ENCODE data around the gene HMGB1.

HMGB1 gene

DNA sequence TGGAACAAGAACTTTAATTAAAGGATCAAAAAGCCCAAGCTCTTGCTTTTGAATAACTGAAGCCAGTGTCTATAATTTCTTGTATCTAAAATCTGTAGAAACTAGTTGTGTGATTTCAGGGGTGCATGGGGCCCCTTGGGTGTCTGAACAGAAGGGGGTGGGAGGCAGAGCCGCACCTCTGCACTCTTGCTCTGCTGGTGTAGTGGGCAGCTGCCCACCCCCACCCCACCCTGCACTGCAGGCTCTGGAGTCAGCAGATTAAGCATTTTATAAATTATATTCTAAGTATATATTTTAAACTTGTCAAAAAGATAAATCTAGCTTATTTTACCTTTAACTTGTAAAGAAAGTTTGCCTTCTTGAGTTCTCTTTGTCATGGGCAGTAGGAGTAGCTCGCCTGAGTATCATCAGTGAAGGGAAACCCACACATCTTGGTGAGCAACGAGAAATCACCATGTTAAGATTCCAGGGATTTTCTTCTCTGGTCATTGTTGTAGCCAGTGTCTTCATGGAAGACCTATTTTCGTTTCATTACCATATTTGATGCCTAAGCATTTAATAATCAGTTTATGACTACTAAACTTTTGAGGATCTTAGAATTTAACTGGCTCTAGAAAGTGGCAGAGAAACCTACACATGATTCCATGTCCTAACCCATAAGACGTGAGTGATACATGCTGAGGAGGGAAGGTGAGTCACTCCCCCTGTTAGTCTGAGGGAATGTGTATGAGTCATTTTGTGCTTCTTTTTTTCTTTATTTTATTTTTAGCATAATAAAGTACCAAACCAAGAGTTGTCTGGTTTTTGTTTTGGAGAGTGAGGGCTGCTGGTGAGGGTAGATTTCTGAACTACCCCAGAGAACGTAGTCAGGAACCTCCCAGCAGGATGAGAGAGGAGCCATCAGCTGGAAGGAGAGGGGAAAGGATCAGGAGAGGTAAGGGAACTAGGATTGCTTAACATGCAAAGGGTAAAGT, 35.7 kb downstream of the HMGB1 start:
- H3K27ac ChIP-seq = no peak overlapping the region
- no peak for TF ChIP-seq ZFX (IDR thresholded peaks at IDR 0.05; ENCODE audit: borderline replicate concordance)
- TF ChIP-seq, protein P1, sequence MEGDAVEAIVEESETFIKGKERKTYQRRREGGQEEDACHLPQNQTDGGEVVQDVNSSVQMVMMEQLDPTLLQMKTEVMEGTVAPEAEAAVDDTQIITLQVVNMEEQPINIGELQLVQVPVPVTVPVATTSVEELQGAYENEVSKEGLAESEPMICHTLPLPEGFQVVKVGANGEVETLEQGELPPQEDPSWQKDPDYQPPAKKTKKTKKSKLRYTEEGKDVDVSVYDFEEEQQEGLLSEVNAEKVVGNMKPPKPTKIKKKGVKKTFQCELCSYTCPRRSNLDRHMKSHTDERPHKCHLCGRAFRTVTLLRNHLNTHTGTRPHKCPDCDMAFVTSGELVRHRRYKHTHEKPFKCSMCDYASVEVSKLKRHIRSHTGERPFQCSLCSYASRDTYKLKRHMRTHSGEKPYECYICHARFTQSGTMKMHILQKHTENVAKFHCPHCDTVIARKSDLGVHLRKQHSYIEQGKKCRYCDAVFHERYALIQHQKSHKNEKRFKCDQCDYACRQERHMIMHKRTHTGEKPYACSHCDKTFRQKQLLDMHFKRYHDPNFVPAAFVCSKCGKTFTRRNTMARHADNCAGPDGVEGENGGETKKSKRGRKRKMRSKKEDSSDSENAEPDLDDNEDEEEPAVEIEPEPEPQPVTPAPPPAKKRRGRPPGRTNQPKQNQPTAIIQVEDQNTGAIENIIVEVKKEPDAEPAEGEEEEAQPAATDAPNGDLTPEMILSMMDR (IDR thresholded peaks at IDR 0.05) = no peak

- no peak overlapping the region for H3K27ac ChIP-seq
Measured at GRCh38 chr13:30429235-30429634, 36.5 kb downstream of the HMGB1 start.

DNA sequence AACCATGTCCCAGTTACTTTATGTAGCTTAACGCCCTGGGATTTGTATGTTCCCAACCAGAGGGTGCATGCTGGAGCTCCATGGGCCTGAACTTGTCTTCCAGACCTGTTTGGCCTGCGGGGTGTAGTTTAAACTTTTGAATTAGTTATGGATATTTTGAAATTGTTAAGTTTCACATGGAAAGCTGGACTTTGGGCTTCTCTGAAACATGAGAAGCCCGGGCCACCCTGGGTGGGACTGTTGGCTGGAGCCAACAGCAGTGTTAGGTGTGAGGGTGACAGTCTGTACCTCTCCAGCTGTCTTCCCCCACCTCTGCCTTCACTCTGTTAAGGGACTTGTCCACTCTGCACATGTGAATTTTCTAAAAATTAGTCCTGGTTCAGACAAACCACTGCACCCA, 41.8 kb downstream of the HMGB1 start:
- no peak overlapping the region for H3K27ac ChIP-seq
- TF ChIP-seq, protein P1 (IDR thresholded peaks at IDR 0.05) = no peak
- TF ChIP-seq ZFX (IDR thresholded peaks at IDR 0.05; ENCODE audit: borderline replicate concordance) = no peak

More at GRCh38 chr13:30429235-30429634, 36.5 kb downstream of the HMGB1 start:
- no peak for TF ChIP-seq ZFX (IDR thresholded peaks at IDR 0.05; ENCODE audit: borderline replicate concordance)
- TF ChIP-seq, protein P1 (IDR thresholded peaks at IDR 0.05) = no peak

GRCh38 chr13:30422054-30422839, 43.5 kb downstream of the HMGB1 start, which contains the start of gene UBE2L5:
Gene UBE2L5, plus strand, starts transcription at chr13:30422493. Its CDS starts 5,498 bp downstream, at chr13:30427991.
- peak within 1 kb of the TSS; percentile 94 for H3K27ac ChIP-seq
- no peak for TF ChIP-seq ZFX (IDR thresholded peaks at IDR 0.05; ENCODE audit: borderline replicate concordance)
- TF ChIP-seq, protein P1 (IDR thresholded peaks at IDR 0.05) = no peak

- TF ChIP-seq ZFX (IDR thresholded peaks at IDR 0.05; ENCODE audit: borderline replicate concordance) = no peak
- TF ChIP-seq, protein P1 (IDR thresholded peaks at IDR 0.05) = no peak
- peak overlapping the region; percentile 94 for H3K27ac ChIP-seq
Measured at GRCh38 chr13:30421093-30422053, 44.4 kb downstream of the HMGB1 start.

DNA sequence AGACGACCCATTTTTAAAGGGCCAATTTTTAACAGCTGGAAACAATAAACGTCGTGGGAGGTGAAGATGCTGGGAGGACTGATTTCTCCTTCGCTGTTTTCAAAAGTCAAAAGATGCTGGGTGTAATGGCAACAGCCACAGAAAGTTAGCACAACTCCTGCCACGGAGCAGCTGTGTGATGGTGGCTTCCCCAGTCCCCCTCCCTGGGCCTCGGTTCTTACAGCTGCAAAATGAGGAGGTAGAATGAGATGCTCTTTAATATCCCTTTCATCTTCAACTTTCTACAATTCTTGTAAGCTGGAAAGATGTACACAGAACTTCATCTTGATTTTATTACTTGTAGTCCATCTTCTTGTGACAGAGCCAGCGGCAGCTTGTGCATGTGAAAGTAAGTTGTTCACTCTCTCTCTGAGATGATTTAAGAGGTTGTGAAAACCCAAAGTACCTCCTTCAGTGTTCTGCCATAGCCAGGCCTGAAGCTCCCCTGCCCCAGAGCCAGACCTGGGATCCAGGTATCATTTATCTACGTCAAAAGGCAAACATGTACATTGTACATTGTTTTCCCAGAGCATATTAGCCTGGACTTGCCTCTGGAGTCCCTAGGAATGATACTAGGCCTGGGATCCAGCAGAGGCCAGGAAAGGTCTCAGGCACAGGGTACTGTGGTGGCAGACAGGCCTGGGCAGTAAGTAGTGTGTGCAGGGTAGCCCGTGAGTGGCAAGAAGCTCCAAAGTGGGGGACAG, 46.8 kb downstream of the HMGB1 start:
- H3K27ac ChIP-seq = no peak overlapping the region
- TF ChIP-seq, protein P1 (IDR thresholded peaks at IDR 0.05) = no peak
- no peak for TF ChIP-seq ZFX (IDR thresholded peaks at IDR 0.05; ENCODE audit: borderline replicate concordance)
